Spleen (tissue), 7 donors: ENCODE results near the gene BMPR1A.

Source experiments
- CTCF ChIP-seq, 11 experiments: fragments of 200-600 bp in 7 of 11; fragments of 450-650 bp in 4 of 11; sonication (generic) in 4 of 11; IDR thresholded peaks in 8 of 11; conservative IDR thresholded peaks in 3 of 11; 1 replicate in 7 of 11; 2 replicates in 4 of 11; pipeline versions ENCODE4 v1.4.0 to v1.8.0; 2016 to 2021; ENCODE audit warnings: antibody characterized with exemption in 11 of 11, inconsistent platforms in 4 of 11, mild to moderate bottlenecking in 1 of 11
- POLR2A ChIP-seq, 3 donors: fragments of 450-650 bp; IDR thresholded peaks; one replicate each; pipeline ENCODE4 v1.5.1; 2017; ENCODE audit warnings: antibody characterized with exemption in 3 of 3, mild to moderate bottlenecking in 1 of 3
- POLR2AphosphoS5 ChIP-seq, 3 donors: sonication (generic); formaldehyde crosslinking; IDR thresholded peaks; one replicate each; pipeline ENCODE4 v1.5.1; 2017; ENCODE audit warnings: antibody characterized with exemption in 3 of 3
- donor health status: DM: no; HTN: no; CAD: no; lungs with moderate emphysema.
- donor health status: DM: no; HTN: no; CAD: no.
- donor health status: DM: no; HTN: no; CAD: no.

- no peak for TF ChIP-seq CTCF (IDR thresholded peaks at IDR 0.05 in 8 of 11, conservative IDR thresholded peaks at IDR 0.05 in 3 of 11)
- TF ChIP-seq POLR2A (IDR thresholded peaks at IDR 0.05) = no peak
- TF ChIP-seq POLR2AphosphoS5 (IDR thresholded peaks at IDR 0.05) = no peak
Measured at GRCh38 chr10:86815035-86815617, 58.7 kb downstream of the BMPR1A start.
